LHCN-M2 (cell line): ENCODE measurements around the gene OSBPL5. TPM values are rescaled to one million over a fixed set of nuclear protein-coding genes. Genes with fewer than 3 reads are reported as not detected.
A peak's percentile ranks its signal among the peaks of the same experiment; 100 is the strongest.
"Not testable (repeated sequence)": the region's sequence is repeated elsewhere in the genome, so short reads cannot be mapped to it uniquely, and the experiment has no call there.

Experiments used
- DNase-seq: peaks from one replicate; pipeline ENCODE4 v3.0.0-alpha.2; 2012; ENCODE audit warnings: low read depth
- total RNA-seq: library from RNA; depleted of rRNA; stranded (reverse); fragments of >200 nt; gene quantifications from 2 replicates; pipeline ENCODE4 v1.2.3, GENCODE V29; 2014

OSBPL5 gene
- total RNA-seq, 1 experiment from 2014 or later, result 25.0 TPM

DNA sequence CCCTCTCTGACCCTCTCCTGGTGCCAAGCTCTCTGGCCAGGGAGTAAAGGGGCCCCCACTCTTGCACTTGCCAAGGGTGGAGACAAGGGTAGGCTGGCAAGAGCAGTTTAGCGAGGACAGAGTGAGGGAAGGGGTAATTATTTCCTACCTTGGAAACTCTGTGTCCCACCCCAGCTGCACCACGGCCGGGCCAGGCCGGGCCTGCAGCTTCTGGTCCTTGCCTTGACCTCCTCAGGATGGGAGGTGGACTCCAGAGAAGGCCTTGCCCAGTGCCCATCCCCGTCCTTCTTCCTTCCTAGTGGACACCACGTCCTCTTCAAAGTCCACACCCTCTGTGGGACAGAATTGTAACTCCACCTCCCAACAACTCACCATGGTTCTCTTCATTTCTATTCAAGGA is 18.4 kb upstream of the OSBPL5 start:
- DNase-seq, result no peak

DNA sequence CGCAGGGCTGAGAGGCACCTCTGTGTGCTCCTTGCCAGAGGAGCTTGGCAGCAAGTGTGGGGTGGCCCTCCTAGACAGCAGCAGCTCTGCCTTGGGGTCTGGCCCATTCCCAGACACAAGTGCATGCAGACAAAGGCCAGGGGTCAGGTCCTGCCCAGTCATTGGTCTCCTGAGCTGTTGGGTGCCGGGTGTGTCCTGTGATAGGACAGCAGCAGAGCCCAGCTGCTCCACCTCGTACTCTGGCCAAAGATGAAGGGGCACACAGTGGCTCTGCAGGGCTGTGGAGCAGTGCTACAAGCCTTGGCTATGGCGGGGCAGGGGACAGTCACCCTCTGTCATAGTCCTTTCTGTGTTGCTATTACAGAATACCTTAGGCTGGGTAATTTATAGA is 17.3 kb upstream of the OSBPL5 start:
- DNase-seq, result no peak

DNA sequence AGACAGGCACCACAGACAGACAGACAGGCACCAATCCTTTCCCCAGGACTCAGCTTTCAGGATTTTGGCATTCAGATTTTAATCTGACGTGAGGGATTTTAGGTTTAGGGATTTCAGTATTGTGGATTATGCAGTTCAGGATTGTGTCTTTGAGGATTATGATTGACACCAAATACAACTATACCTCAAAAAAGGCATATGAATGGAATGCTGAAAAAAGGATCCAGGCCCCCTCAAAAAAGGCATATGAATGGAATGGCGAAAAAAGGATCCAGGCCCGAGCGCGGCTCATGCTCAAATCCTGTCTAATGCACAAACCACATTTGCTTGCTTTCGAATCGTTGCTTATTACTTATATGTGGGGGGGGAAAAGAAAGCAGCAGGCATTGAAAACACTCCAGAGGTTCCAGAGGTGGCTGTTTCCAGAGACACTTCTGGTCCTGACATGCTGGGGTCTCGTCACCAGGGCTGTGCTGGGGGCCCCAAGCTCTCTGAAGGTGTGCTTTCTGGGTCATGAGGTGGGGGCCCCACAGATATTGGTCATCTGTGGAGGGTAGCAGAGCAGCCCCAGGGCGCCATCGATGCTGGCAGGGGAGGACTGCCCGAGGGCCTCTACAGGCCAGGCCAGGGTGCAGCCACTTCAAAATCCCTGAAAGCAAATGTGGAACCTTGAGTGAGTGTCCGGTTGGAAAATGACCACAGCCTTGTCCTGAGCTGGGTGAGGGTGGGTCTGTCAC is 16.8 kb upstream of the OSBPL5 start:
- no peak for DNase-seq

DNA sequence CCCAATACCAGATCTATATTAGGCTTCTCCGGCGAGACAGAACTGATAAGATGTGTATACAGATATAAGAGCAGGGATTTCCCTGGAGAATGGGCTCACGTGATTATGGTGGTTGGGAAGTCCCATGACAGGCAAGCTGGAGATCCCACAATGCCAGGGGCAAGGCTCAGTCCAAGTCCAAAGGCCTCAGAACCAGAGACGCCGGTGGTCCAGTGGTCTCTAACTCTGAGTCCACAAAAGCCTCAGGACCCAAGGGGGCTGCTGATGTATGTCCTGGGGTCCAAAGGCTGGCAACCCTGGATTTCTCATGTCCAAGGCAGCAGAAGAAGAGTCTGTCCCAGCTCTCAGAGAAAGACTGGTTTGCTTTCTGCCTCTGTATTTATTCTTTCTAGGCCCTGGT is 15.8 kb upstream of the OSBPL5 start:
- DNase-seq, result no peak

GRCh38 chr11:3178349-3178748 is 13.2 kb upstream of the OSBPL5 start:
- no peak for DNase-seq

DNA sequence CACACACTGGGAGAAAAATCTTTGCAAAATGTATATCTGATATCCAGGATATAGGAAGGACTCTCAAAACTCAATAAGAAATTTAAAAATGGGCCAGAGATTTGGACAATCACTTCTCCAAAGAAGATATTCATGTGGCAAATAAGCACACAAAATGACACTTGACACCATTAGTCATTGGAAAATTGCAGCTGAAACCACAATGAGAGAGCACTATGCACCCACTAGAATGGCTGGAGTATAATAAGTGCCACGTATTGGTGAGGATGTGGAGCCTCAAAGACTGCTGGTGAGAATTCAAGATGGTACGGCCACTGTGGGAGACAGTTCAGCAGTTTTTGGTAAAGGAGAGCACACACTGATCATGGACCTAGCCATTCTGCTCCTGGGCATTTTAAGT is 12.8 kb upstream of the OSBPL5 start:
- peak; percentile 90 for DNase-seq

DNA sequence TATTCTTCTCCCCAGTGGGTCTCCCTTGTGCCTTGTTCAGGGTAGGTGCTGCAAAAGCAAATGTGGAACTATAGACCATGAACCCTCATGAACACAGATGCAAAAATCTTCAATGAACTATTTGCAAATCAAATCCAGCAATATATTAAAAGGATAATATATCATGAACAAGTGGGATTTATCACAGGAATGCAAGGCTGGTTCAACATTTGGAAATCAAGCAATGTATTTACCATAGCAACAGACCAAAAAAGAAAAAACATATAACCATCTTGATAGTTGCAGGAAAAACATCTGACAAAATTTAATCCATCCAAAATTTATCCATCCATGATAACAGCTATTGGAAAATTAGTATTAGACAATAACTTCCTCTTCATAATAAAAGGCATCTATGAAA is 11.4 kb upstream of the OSBPL5 start:
- no peak for DNase-seq

- DNase-seq, result no peak
Measured at GRCh38 chr11:3175194-3175593, 10.1 kb upstream of the OSBPL5 start.

DNA sequence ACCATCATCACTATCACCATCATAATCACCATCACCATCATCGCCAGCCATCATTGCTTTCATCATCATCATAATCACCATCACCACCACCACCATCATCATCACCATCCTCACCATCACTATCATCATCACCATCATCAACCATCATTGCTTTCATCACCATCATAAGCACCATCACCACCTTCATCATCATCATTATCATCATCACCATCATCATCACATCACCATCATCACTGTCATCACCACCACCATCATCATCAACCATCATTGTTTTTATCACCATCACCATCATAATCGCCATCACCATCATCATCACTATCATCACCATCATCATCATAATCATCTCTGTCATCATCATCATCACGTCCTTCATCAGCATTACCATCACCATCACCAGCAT is 9.3 kb upstream of the OSBPL5 start:
- no peak for DNase-seq

- no peak for DNase-seq
Measured at GRCh38 chr11:3173795-3174194, 8.7 kb upstream of the OSBPL5 start.

GRCh38 chr11:3171931-3172560 is 6.9 kb upstream of the OSBPL5 start:
- DNase-seq, result no peak

- DNase-seq, result no peak
Measured at GRCh38 chr11:3170756-3171650, 5.9 kb upstream of the OSBPL5 start.

DNA sequence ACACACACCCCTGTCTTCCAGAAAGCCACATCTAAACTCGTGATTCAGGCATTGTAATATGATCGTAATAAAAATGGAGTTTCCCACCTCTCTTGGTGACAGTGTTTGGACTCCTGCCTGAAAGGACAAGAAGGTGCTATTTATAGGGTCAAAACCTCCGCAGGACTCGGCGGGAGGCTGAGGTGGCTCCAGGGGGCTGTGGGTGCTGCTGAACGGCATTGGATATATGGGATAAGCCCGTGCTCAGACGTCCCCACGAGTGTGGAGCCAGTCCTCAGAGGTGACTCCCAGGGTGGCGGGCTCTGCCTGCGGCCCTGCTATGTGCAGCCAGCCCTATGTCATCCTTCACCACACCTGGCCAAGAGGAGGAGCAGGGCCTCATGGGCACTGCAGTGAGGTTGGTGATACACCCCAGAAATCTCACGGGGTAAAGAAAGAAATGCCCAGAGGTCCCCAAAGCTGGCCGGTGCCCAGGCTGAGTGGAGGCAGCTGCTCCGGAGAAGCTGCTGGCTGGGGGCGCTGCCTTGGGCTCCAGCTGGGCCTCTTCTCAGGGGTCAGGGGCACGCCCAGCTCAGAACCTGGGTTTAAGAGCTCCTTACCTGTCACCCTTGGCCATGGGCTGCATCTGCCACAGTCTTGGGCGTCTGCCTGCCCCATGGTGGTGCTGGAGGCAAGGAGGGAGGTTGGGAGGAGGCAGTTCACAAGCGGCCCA is 5.1 kb upstream of the OSBPL5 start:
- no peak for DNase-seq

- DNase-seq, result peak; percentile 85
Measured at GRCh38 chr11:3169255-3170043, 4.3 kb upstream of the OSBPL5 start.

GRCh38 chr11:3168742-3169254 is 3.7 kb upstream of the OSBPL5 start:
- DNase-seq, result not testable (repeated sequence)

- no peak for DNase-seq
Measured at GRCh38 chr11:3167143-3168119, 2.3 kb upstream of the OSBPL5 start.

DNA sequence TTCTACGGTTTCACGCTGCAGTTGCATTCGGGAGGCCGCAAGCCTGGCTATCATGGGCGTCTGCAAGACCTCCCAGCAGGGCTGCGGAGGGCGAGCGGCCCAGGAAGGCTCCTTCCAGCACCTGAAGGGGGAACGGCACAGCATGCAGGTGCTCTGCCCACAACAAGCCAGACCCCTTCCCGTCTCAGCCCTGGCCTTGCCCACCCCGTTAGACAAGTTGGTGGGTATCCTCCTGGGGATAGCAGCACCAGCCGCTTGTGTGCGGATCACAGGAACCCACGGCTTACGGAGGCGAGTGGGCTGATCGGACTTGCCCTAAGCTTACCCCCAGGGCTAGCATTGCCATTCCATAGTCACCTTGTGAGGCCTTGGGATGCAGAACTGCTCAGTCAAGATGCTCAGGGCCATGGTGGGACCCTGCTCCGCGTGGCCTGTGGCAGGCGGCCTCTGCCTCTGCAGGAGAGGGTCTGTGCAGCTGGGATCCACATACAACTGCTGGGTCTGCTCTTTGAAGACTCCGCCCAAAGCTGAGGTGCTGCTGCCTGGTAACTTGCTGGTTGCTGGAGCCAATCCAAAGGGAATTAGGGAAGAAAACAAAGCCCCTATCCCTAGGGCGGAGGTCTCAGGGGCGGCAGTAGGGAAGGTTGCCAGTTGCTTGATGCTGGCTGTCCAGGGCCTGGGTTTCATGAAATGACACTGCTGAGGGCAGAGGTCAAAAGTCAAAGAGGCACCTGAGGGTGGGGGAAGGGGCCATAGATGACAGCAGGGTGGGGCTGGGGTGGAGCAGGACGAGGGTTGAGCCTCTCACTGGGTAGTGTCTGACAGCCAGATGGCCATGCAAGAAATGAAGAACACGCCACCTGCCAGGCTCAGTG is 1.4 kb upstream of the OSBPL5 start:
- no peak for DNase-seq

GRCh38 chr11:3165916-3166267 is 782 bp upstream of the OSBPL5 start:
- DNase-seq, result no peak
